PC-9 (cell line): ENCODE results near the gene CACNA1D. TPM values are rescaled to one million over a fixed set of nuclear protein-coding genes. Genes with fewer than 3 reads are reported as not detected.

Experiments used
- BruUV-seq: library from RNA; stranded (reverse); fragments of 400-500 nt; replicated peaks from 2 replicates; lab custom pipeline; 2021; lab: Mats Ljungman, UMichigan
- CTCF ChIA-PET: fragments of 300-600 bp; sonication (Branson Sonifier 250); formaldehyde crosslinking; loops from one replicate; lab custom pipeline; 2022; ENCODE audit warnings: antibody characterized with exemption; lab: Charles Lee
- POLR2A ChIA-PET: fragments of 300-600 bp; sonication (Branson Sonifier 250); formaldehyde crosslinking; loops from one replicate; lab custom pipeline; 2022; ENCODE audit warnings: antibody characterized with exemption; ENCODE audit not compliant: unreplicated experiment; lab: Charles Lee
- DNase-seq, 2 experiments: peaks; one replicate each; pipeline versions ENCODE4 v3.0.0 to v3.0.0-alpha.2; 2015 to 2022; ENCODE audit warnings: mixed read lengths in 1 of 2
- H2AFZ ChIP-seq: fragments of 200-600 bp; sonication (generic); 2 replicates; pipeline ENCODE4 v1.8.1; 2017; ENCODE audit warnings: antibody characterized with exemption
- H3F3A ChIP-seq: fragments of 200-600 bp; sonication (generic); 2 replicates; pipeline ENCODE4 v1.8.1; 2017; ENCODE audit warnings: antibody characterized with exemption, mild to moderate bottlenecking, low read depth; ENCODE audit not compliant: insufficient read depth
- H3K27ac ChIP-seq: fragments of 200-600 bp; sonication (generic); 2 replicates; pipeline ENCODE4 v1.6.1; 2016; ENCODE audit warnings: mixed run types
- H3K27me3 ChIP-seq: fragments of 200-600 bp; sonication (generic); 2 replicates; pipeline ENCODE4 v1.6.1; 2016; ENCODE audit warnings: low read depth, mixed run types; ENCODE audit not compliant: insufficient read depth
- H3K36me3 ChIP-seq: fragments of 200-600 bp; sonication (generic); 2 replicates; pipeline ENCODE4 v1.6.1; 2016; ENCODE audit warnings: low read depth, mixed run types
- H3K4me1 ChIP-seq: fragments of 200-600 bp; sonication (generic); replicated peaks from 2 replicates; pipeline ENCODE4 v1.6.1; 2016; ENCODE audit warnings: mixed run types; ENCODE audit not compliant: insufficient read depth
- H3K4me2 ChIP-seq: fragments of 200-600 bp; sonication (generic); 2 replicates; pipeline ENCODE4 v1.6.1; 2017; ENCODE audit warnings: mixed run types
- H3K4me3 ChIP-seq: fragments of 200-600 bp; sonication (generic); 2 replicates; pipeline ENCODE4 v1.6.1; 2016; ENCODE audit warnings: mixed run types
- H3K79me2 ChIP-seq: fragments of 200-600 bp; sonication (generic); 2 replicates; pipeline ENCODE4 v1.6.1; 2017; ENCODE audit warnings: low read depth, mixed run types
- H3K9me2 ChIP-seq: fragments of 200-600 bp; sonication (generic); 2 replicates; pipeline ENCODE4 v1.8.1; 2017; ENCODE audit warnings: mild to moderate bottlenecking; ENCODE audit not compliant: insufficient read depth
- H3K9me3 ChIP-seq: fragments of 200-600 bp; sonication (generic); 2 replicates; pipeline ENCODE4 v1.8.1; 2016; ENCODE audit warnings: low read depth; ENCODE audit not compliant: insufficient read depth
- H4K20me1 ChIP-seq: fragments of 200-600 bp; sonication (generic); 2 replicates; pipeline ENCODE4 v1.8.1; 2017; ENCODE audit not compliant: insufficient read depth
- EZH2 ChIP-seq: fragments of 200-600 bp; sonication (generic); IDR thresholded peaks from 2 replicates; pipeline ENCODE4 v1.8.0; 2017; ENCODE audit warnings: antibody characterized with exemption, low read depth
- intact Hi-C: fragments of 100-400 bp; cut with micrococcal nuclease; formaldehyde crosslinking; loops from one replicate; pipeline ENCODE4 v1.10.0; 2022; ENCODE audit not compliant: unreplicated experiment
- total RNA-seq: library from RNA; stranded (reverse); gene quantifications from 2 replicates; pipeline ENCODE4 v1.2.3, GENCODE V29; 2021
- TF ChIP-seq, protein P1 (sequence below): fragments of 200-600 bp; sonication (generic); conservative IDR thresholded peaks from 2 replicates; pipeline ENCODE4 v1.6.1; 2017; ENCODE audit warnings: mixed run types, antibody characterized with exemption, mild to moderate bottlenecking, moderate library complexity

Gene CACNA1D
- total RNA-seq, 1 experiment from 2014 or later = not detected

DNA sequence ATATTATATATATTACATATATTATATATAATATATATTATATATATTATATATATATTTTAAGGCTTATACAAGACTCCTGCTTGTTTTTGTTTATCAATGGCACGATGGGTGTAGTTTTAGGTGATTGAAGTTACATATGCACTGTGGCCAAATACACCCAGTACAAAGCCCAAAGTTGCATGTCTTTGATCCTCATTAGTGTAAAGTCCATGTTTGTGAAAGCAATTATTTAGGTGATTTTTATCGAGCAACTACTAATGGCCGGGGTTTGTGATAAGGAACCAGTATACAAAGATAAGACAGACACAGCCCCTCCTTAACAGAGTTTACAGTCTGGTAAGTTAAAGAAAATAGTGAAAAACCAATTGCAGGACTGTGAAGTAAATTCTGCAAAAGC is 197.5 kb downstream of the CACNA1D start:
- ChIA-PET CTCF (no interaction called here), POLR2A (no interaction called here)
- intact Hi-C loops = no loop called here

DNA sequence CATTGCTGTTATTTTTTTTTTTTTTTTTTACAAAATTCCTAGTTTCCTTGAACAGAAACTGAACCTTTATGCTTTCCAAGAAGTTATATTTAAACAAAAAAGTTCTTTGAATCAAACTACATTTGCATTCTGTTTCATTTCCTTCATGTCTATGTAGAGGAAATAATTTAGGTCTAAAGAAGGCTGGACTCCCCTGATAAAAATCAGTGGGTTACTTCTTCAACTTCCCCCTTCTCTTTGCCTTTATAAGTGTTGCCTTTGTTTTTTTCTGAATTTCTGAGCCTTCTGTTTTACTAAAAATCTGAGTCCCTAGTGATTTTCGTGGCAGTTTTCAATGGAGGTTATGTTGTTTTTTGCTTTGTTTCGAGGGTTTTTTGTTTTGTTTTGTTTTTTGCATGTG is 199.0 kb downstream of the CACNA1D start:
- no peak overlapping the region for H2AFZ ChIP-seq
- no TSS peak for BruUV-seq
- intact Hi-C loops = no loop called here

More for the DNA sequence above, 197.5 kb downstream of the CACNA1D start:
- Histone ChIP-seq H3K4me3 (no peak overlapping the region), H3K4me2 (no peak overlapping the region), H3K27me3 (peaks cover 47% of the 10 kb centered on the region), H3K9me3 (no peaks in the 10 kb centered on the region), H2AFZ (no peak overlapping the region), H3F3A (no peaks in the 10 kb centered on the region), H3K79me2 (no peaks in the 10 kb centered on the region), H3K4me1 (no peaks in the 10 kb centered on the region), H4K20me1 (no peaks in the 10 kb centered on the region), H3K36me3 (no peaks in the 10 kb centered on the region), H3K27ac (no peak overlapping the region), H3K9me2 (no peaks in the 10 kb centered on the region)
- DNase-seq = no peak
- no TSS peak for BruUV-seq
- TF ChIP-seq, protein P1, sequence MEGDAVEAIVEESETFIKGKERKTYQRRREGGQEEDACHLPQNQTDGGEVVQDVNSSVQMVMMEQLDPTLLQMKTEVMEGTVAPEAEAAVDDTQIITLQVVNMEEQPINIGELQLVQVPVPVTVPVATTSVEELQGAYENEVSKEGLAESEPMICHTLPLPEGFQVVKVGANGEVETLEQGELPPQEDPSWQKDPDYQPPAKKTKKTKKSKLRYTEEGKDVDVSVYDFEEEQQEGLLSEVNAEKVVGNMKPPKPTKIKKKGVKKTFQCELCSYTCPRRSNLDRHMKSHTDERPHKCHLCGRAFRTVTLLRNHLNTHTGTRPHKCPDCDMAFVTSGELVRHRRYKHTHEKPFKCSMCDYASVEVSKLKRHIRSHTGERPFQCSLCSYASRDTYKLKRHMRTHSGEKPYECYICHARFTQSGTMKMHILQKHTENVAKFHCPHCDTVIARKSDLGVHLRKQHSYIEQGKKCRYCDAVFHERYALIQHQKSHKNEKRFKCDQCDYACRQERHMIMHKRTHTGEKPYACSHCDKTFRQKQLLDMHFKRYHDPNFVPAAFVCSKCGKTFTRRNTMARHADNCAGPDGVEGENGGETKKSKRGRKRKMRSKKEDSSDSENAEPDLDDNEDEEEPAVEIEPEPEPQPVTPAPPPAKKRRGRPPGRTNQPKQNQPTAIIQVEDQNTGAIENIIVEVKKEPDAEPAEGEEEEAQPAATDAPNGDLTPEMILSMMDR = no peak
- no peak for TF ChIP-seq EZH2

DNA sequence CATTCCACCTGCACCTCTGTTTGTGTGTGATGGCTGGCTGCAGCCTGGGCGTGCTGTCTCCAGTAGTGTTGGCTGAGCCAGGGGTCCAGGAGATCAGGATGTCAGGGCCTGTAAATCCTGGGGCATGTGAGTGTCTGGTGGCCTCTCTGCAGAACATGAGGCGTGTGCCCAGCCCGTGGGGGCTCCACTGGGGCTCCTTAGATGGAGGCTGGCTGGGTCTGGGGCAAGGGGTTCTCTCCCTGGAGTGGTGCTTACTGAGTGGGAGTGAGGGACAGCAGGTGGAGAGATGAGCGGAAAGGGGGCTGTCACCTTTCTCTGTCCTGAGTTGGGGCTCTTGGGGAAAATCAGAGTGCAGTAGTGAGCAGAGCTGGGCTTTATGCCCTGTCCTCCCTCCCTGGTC is 199.6 kb downstream of the CACNA1D start:
- no peaks in the 10 kb centered on the region for H3K36me3 ChIP-seq
- no peaks in the 10 kb centered on the region for H3K9me3 ChIP-seq
- no peak for TF ChIP-seq EZH2
- TF ChIP-seq, protein P1 = no peak
- no peaks in the 10 kb centered on the region for H3K79me2 ChIP-seq
- no peak overlapping the region for H3K27ac ChIP-seq
- intact Hi-C loops = no loop called here
- H3K4me3 ChIP-seq = no peak overlapping the region
- H4K20me1 ChIP-seq = no peaks in the 10 kb centered on the region
- peaks cover 57% of the 10 kb centered on the region for H3K27me3 ChIP-seq
- POLR2A ChIA-PET = no interaction called here
- no TSS peak for BruUV-seq
- H3K4me2 ChIP-seq = no peak overlapping the region
- no peaks in the 10 kb centered on the region for H3K4me1 ChIP-seq
- H2AFZ ChIP-seq = no peak overlapping the region
- H3F3A ChIP-seq = no peaks in the 10 kb centered on the region
- CTCF ChIA-PET = no interaction called here
- no peaks in the 10 kb centered on the region for H3K9me2 ChIP-seq
- DNase-seq = no peak

More for the DNA sequence above, 199.0 kb downstream of the CACNA1D start:
- POLR2A ChIA-PET = no interaction called here
- no peak overlapping the region for H3K4me3 ChIP-seq
- H3K79me2 ChIP-seq = no peaks in the 10 kb centered on the region
- no peaks in the 10 kb centered on the region for H3K4me1 ChIP-seq
- no peak overlapping the region for H3K4me2 ChIP-seq
- H3K9me2 ChIP-seq = no peaks in the 10 kb centered on the region
- H3F3A ChIP-seq = no peaks in the 10 kb centered on the region
- no peak for TF ChIP-seq EZH2
- TF ChIP-seq, protein P1 = no peak
- no peaks in the 10 kb centered on the region for H3K36me3 ChIP-seq
- H4K20me1 ChIP-seq = no peaks in the 10 kb centered on the region
- H3K9me3 ChIP-seq = no peaks in the 10 kb centered on the region
- DNase-seq = no peak
- CTCF ChIA-PET = no interaction called here
- H3K27me3 ChIP-seq = peaks cover 55% of the 10 kb centered on the region
- H3K27ac ChIP-seq = no peak overlapping the region
